GM21786 (cell line): ENCODE results near the gene C17orf50.

Experiments used
- ATAC-seq: cut with Tn5 transposase; IDR thresholded peaks from one replicate; pipeline ENCODE4 v1.9.1; 2021; ENCODE audit not compliant: unreplicated experiment

C17orf50 gene

DNA sequence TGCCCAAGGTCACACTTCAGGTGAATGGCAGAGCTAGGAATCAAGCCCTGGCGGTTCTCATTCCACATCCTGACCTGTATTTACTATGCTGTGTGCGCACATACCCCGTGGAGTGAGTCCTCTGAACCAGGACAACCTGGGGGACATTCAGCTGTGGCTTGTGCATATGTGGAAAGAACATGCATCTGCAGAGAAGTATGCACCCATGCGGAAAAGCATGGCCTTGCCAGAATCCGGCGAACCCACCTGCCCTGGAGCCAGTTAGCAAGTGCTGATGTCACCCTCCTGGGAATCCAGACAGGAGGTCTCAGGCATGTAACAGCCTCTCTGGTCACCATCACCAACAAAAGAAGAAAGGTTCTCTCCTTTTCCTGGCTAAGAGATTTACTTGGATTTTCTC is 27.3 kb upstream of the C17orf50 start:
- ATAC-seq, result no peak

GRCh38 chr17:35734396-35734795 is 26.3 kb upstream of the C17orf50 start:
- ATAC-seq, result no peak

- ATAC-seq, result no peak
Observed at GRCh38 chr17:35735036-35735805, 25.5 kb upstream of the C17orf50 start.

DNA sequence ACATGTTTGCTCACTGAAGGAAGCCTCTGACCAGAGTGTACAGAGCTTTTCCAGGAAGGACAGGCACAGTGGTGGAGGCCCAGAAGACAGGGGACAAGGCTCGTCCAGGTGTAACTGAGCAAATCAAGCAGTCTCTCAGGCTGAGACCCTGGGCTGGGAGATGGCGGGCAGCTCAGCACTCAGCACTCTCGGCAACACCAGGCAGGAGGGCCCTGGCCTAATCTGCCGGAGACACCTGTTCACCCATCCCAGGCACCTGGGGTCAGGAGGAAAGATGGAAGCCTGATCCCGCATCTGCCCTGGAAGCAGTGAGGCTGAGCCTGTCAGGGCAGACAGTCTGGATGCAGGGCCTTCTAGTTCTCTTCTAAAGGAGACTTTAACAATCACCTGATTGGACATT is 24.5 kb upstream of the C17orf50 start:
- ATAC-seq, result no peak

DNA sequence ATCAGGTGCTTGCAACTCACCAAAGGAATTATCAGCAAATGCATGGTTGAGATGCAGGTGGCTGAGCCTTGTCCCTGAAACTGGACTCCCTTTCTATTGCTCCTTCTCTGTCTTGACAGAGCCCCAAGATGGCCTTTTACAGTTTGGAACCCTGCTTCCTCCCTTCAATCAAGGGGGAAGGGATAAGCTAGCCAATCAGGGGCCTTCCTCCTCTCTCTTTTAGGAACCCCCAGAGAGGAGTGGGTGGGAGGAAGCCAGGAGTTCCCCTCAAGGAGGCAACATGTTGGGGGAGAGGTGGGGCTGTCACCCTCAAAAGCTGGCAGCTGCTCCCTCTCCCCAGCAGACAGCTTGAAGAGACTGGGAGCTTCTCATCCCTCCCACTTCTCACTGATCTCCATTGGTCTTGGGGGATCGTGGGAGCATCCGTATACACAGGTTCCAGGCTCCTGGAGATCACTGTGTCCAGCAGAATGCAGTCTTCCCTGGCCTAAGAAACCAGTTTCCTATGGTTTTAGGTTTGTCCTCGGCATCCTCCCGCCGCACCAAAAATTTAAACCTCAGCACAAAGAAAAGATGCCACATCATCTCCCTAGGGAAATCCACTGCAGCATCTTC is 22.1 kb upstream of the C17orf50 start:
- ATAC-seq, result no peak

DNA sequence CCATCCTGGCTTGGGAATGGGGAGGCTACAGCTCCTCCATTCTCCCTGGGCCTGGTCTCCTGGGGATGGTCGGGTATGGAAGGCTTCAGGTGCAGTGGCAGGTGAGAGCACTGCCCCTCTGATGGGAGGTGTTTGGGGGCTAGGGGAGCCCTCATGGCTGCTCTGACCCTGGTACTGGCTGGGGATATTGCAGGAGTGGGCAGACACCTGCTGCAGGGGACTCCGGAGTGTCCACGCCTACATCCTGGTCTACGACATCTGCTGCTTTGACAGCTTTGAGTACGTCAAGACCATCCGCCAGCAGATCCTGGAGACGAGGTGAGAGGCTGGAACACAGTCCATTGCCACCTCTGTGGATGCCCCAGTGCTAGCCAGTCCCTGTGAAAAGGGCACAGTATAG is 20.5 kb upstream of the C17orf50 start:
- ATAC-seq, result no peak

DNA sequence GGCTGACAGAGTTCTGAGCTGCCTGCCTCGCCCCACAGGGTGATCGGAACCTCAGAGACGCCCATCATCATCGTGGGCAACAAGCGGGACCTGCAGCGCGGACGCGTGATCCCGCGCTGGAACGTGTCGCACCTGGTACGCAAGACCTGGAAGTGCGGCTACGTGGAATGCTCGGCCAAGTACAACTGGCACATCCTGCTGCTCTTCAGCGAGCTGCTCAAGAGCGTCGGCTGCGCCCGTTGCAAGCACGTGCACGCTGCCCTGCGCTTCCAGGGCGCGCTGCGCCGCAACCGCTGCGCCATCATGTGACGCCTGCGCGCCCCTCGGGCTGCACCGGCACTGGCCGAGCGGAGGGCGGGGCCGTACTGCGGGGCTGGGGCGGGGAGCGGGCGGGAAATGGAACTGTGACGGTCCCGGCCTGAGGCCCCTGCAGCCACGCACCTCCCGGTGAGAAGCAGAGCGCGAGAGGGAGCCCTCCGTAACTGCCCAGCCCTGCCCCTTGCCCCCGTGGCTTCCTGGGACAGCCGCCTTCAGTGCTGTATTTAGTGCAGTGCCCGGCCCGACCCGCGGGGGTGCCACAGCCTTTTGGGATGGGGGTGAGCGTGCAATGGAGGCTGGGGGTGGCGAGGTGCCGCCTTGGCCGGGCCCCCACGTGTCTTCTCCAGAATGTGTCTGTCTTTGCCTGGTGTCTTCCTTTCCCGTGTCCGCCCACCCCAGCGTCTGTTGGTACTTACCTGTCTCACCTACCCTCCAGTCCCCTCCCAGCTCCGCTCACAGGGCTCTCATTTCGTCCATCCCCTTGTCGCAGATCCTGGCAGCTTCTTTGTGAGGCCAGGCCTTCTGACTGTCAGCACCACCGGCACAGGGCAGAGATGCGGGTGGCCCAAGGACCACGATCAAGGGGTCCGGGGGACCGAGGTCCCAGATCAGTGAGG is 19.4 kb upstream of the C17orf50 start:
- no peak for ATAC-seq

DNA sequence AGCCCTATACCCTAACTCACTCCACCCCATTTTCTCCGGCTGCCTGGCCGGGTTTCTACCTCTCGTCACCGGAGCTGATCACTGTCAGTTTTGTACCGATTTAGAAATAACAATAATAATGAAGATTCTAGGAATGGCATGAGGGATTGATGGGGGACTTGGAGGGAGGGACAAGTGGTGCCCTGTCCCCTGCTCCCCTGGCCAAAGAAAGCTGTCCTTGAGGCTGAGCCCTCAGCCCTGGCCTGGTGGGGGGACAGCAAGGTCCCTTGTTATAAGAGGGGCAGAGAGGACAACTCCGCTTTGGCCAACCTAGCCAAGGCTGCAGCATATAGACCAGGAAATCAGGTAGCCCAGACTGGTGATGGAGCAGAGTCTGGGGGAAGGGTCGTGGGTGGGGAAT is 18.2 kb upstream of the C17orf50 start:
- no peak for ATAC-seq

GRCh38 chr17:35742896-35743477 is 17.7 kb upstream of the C17orf50 start:
- ATAC-seq, result no peak

DNA sequence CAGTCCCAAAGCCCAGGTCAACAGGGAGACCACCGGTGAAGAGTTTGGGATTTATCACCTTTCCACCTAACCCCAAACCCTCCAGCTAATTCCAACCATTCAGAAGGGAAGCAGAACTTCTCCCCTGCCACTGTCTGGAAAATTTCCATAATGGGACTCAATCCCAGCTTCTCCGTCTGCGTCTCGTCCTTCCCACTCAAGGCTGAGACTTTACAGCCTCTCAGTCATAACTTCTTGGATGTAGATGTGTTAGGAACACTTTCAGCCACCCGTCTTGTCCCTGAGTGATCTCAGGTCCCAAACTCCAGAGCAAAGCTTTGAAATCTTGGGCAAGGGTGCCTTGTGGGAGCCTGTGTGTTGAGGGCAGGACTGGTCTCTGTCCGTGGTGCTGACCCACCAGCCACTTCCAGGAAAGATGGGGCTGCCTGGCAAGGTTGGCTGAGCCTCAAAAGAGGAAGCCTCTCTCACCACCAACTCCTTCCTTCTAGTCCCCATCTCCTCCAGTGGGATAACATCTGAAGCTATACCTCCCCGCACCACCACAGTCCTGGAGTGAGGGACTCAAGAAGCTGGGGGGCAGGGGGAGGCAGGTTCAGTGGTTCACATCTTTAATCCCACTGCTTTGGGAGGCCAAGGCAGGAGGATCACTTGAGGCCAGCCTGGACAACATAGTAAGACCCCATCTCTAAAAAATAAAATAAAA is 16.9 kb upstream of the C17orf50 start:
- no peak for ATAC-seq

- no peak for ATAC-seq
Observed at GRCh38 chr17:35744830-35745229, 15.9 kb upstream of the C17orf50 start.

DNA sequence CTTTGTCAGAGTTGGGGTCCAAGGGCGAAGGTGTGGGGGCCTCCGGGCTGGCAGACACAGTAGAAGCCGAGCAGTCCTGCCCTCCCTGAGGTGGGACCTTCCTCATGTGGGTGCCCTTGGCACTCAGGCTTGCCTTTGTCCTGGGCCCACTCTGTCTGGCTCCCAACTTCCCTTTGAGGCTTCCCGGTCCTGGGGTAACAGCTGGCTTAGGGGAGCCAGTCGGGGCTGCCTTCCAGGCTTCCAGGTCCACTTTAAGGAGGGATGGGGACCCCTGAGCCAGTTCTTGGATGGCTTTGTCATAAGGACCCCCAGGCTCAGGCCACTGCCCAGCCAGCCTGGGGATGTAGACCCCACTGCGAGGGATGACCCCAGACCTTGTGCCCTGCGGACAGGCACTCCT is 15.4 kb upstream of the C17orf50 start:
- ATAC-seq, result no peak

GRCh38 chr17:35745749-35746320 is 14.9 kb upstream of the C17orf50 start:
- ATAC-seq, result no peak

DNA sequence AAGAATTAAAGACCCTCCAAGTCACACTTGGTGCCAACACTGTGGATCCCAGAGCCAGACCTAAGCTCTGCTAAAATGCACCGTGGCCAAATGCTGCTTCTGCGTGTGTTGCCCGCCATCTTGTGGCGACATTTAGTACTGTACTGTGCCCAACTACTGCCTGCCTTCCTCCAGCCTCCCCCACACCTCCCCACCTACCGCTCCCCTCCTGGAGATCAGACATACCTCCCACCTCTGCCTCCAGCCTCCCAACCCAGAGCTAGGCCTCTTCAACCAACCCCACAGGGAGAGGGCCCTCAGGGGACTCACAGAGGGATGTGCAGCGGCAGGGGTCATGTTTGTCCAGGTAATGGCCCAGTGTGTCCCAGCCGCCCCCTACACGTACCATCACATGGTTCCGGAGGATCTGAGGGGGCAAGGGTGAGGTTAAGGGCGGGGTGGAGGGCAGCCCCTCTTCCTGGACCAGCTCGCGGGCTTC is 13.1 kb upstream of the C17orf50 start:
- ATAC-seq, result no peak

DNA sequence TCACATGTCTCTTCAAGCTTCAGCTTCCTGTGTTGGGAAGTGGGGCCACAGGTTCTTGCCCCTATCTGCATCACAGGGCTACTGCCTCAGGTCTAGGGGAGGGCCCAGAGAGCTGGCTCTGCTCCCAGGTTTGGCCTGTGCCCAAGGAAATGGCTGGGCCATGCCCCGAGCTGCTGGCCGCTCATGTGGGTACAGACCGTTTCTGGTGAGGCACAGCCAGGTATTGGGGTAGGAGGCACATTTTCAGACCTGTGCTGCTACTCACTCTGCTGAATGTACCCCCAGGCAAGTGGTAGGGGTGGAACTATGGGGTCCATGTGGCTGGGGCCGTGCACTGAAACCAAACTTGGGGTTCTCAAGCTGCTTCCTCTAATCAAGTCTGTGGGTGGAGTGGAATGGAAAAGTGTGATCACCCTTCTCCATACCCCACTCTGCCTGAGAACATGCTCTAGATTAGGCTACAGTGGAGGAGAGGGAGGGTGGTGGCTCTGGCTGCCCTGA is 12.3 kb upstream of the C17orf50 start:
- ATAC-seq, result no peak

- ATAC-seq, result no peak
Observed at GRCh38 chr17:35748979-35749378, 11.7 kb upstream of the C17orf50 start.

- no peak for ATAC-seq
Observed at GRCh38 chr17:35749560-35750412, 10.9 kb upstream of the C17orf50 start.

- no peak for ATAC-seq
Observed at GRCh38 chr17:35750526-35751395, 9.9 kb upstream of the C17orf50 start.
